Right ventricle myocardium inferior (tissue), 1 donor: ENCODE data around the gene RNF157. TPM values are rescaled to one million over a fixed set of nuclear protein-coding genes. Genes with fewer than 3 reads are reported as not detected.

Experiments used
- ATAC-seq: fragments of 200-7000 bp; cut with Tn5 transposase; one replicate; pipeline ENCODE4 v1.9.1; 2020; ENCODE audit warnings: mild to moderate bottlenecking, moderate library complexity
- DNase-seq: peaks from one replicate; pipeline ENCODE4 v3.0.0; 2021; ENCODE audit errors: missing footprints
- intact Hi-C: fragments of 100-400 bp; cut with DNase I; formaldehyde crosslinking; loops from one replicate; pipeline ENCODE4 v1.11.0; 2022
- total RNA-seq: library from RNA; stranded (reverse); fragmentation: NEBNext Ultra II Directional; extraction: Animal tissue kit (Norgen Biotek cat#: 25700); gene quantifications from one replicate; pipeline ENCODE4 v1.2.1, GENCODE V29; 2021
- donor health status: DM: no; HTN: yes; CAD: no; lungs with severe emphysema.

RNF157 gene
- total RNA-seq, 1 donor from 2014 or later: 19.4 TPM

GRCh38 chr17:76182016-76182764 is 58.1 kb downstream of the RNF157 start:
- intact Hi-C loops: loop anchor here (2.0 to 5.0 kb wide), 3 partner anchors 61 to 165 kb away; no protein-coding TSS in a partner anchor
- peak; percentile 87 for ATAC-seq

GRCh38 chr17:76179496-76180467 is 60.5 kb downstream of the RNF157 start:
- intact Hi-C loops: loop anchor here (5.0 kb wide), 2 partner anchors 98 to 162 kb away; no protein-coding TSS in a partner anchor
- ATAC-seq: no peak
- no peak for DNase-seq

More at GRCh38 chr17:76182016-76182764, 58.1 kb downstream of the RNF157 start:
- DNase-seq: peak; percentile 93

GRCh38 chr17:76178124-76178523 is 62.2 kb downstream of the RNF157 start:
- ATAC-seq (no peak), DNase-seq (no peak)
- intact Hi-C loops: no loop called here

GRCh38 chr17:76176701-76177574 is 63.4 kb downstream of the RNF157 start:
- DNase-seq: no peak
- intact Hi-C loops: no loop called here
- ATAC-seq: peak; percentile 37

GRCh38 chr17:76174037-76174436 is 66.3 kb downstream of the RNF157 start:
- ATAC-seq (no peak), DNase-seq (no peak)
- intact Hi-C loops: no loop called here

GRCh38 chr17:76173474-76173873 is 66.8 kb downstream of the RNF157 start:
- no peak for DNase-seq
- no peak for ATAC-seq
- intact Hi-C loops: no loop called here

- DNase-seq (no peak), ATAC-seq (no peak)
- intact Hi-C loops: no loop called here
These were observed 68.6 kb downstream of the RNF157 start for GRCh38 chr17:76171706-76172105.

GRCh38 chr17:76170114-76170513 is 70.2 kb downstream of the RNF157 start:
- DNase-seq (no peak), ATAC-seq (no peak)
- intact Hi-C loops: no loop called here

GRCh38 chr17:76166906-76167305 is 73.4 kb downstream of the RNF157 start:
- no peak for DNase-seq
- intact Hi-C loops: no loop called here

GRCh38 chr17:76166168-76166567 is 74.1 kb downstream of the RNF157 start:
- ATAC-seq (no peak), DNase-seq (no peak)
- intact Hi-C loops: no loop called here

More at GRCh38 chr17:76166906-76167305, 73.4 kb downstream of the RNF157 start:
- no peak for ATAC-seq

GRCh38 chr17:76164331-76164730 is 76.0 kb downstream of the RNF157 start:
- intact Hi-C loops: no loop called here
- ATAC-seq: no peak
- DNase-seq: no peak

- ATAC-seq (no peak), DNase-seq (no peak)
- intact Hi-C loops: no loop called here
These were observed 76.4 kb downstream of the RNF157 start for GRCh38 chr17:76163919-76164318.

- ATAC-seq: no peak
- intact Hi-C loops: no loop called here
- no peak for DNase-seq
These were observed 78.5 kb downstream of the RNF157 start for GRCh38 chr17:76161619-76162266.

GRCh38 chr17:76160896-76161528 is 79.3 kb downstream of the RNF157 start:
- DNase-seq (no peak), ATAC-seq (no peak)
- intact Hi-C loops: no loop called here

GRCh38 chr17:76159157-76159556 is 81.1 kb downstream of the RNF157 start:
- DNase-seq (no peak), ATAC-seq (no peak)
- intact Hi-C loops: no loop called here

- intact Hi-C loops: no loop called here
- ATAC-seq: no peak
- DNase-seq: no peak
These were observed 82.5 kb downstream of the RNF157 start for GRCh38 chr17:76157759-76158158.

- no peak for ATAC-seq
- DNase-seq: no peak
- intact Hi-C loops: no loop called here
These were observed 83.7 kb downstream of the RNF157 start for GRCh38 chr17:76156662-76156991.
